ENCODE data around the gene TCF19.

- TF ChIP-seq CTCF (IDR thresholded peaks at IDR 0.05) (no peak), POLR2AphosphoS5 (IDR thresholded peaks at IDR 0.05) (no peak), POLR2A (IDR thresholded peaks at IDR 0.05; ENCODE audit: low read depth) (no peak), EP300 (IDR thresholded peaks at IDR 0.05) (no peak)
These were observed 44.1 kb downstream of the TCF19 start for GRCh38 chr6:31202259-31203166.

Measured in esophagus muscularis mucosa (tissue), 4 donors.